Upper lobe of left lung (tissue), 6 donors: ENCODE results near the gene MIB1. TPM values are rescaled to one million over a fixed set of nuclear protein-coding genes. Genes with fewer than 3 reads are reported as not detected.
A peak's percentile ranks its signal among the peaks of the same experiment; 100 is the strongest.

Experiments used
- ATAC-seq, 2 donors: fragments of 200-7000 bp; cut with Tn5 transposase; one replicate each; pipeline ENCODE4 v1.9.1; 2022; ENCODE audit warnings: mild to moderate bottlenecking in 2 of 2, moderate library complexity in 2 of 2; ENCODE audit not compliant: low FRiP score in 2 of 2
- DNase-seq, 2 donors: peaks; one replicate each; pipeline ENCODE4 v3.0.0-alpha.2; 2019 to 2020
- H3K27ac ChIP-seq, 4 donors: fragments of 200-600 bp; sonication (generic); one replicate each; pipeline ENCODE4 v1.5.1; 2016 to 2019
- H3K27me3 ChIP-seq, 4 donors: fragments of 200-600 bp; sonication (generic); one replicate each; pipeline ENCODE4 v1.5.1; 2017 to 2019
- H3K36me3 ChIP-seq, 4 donors: fragments of 200-600 bp; sonication (generic); one replicate each; pipeline ENCODE4 v1.5.1; 2016 to 2019
- H3K4me1 ChIP-seq, 4 donors: fragments of 200-600 bp; sonication (generic); one replicate each; pipeline ENCODE4 v1.5.1; 2018 to 2019
- H3K4me3 ChIP-seq, 4 donors: fragments of 200-600 bp; sonication (generic); one replicate each; pipeline ENCODE4 v1.5.1; 2017 to 2019; ENCODE audit warnings: mild to moderate bottlenecking in 2 of 4, moderate library complexity in 1 of 4
- H3K9me3 ChIP-seq, 4 donors: fragments of 200-600 bp; sonication (generic); one replicate each; pipeline ENCODE4 v1.5.1; 2018 to 2019
- EP300 ChIP-seq, 4 donors: sonication (generic); formaldehyde crosslinking; IDR thresholded peaks; one replicate each; pipeline ENCODE4 v1.5.1; 2017; ENCODE audit warnings: antibody characterized with exemption in 4 of 4, control low read depth in 2 of 4
- POLR2A ChIP-seq, 4 donors: fragments of 450-650 bp; IDR thresholded peaks; one replicate each; pipeline ENCODE4 v1.5.1; 2016 to 2017; ENCODE audit warnings: antibody characterized with exemption in 4 of 4, mild to moderate bottlenecking in 2 of 4
- POLR2AphosphoS5 ChIP-seq, 2 donors: sonication (generic); formaldehyde crosslinking; IDR thresholded peaks; one replicate each; pipeline ENCODE4 v1.5.1; 2017; ENCODE audit warnings: antibody characterized with exemption in 2 of 2
- WGBS, 2 donors: methylation state at CpG; one replicate each; pipeline ENCODE4 v1.1.5; 2017 to 2018; 5-methylcytosine and 5-hydroxymethylcytosine counted together
- total RNA-seq, 6 donors: library from RNA; depleted of rRNA in 4 of 6; stranded (reverse); fragments of >200 nt in 4 of 6; gene quantifications; one replicate each; pipeline versions ENCODE4 v1.1.0 to v1.2.1, GENCODE V29; 2016 to 2021
- TF ChIP-seq, protein P1 (sequence below), 6 experiments: fragments of 450-650 bp in 4 of 6; fragments of 200-600 bp in 2 of 6; sonication (generic) in 2 of 6; IDR thresholded peaks; one replicate each; pipeline ENCODE4 v1.5.1; 2016 to 2019; ENCODE audit warnings: antibody characterized with exemption in 6 of 6
- donor health status: DM: no; HTN: no; CAD: no; lungs with moderate emphysema.
- donor health status: DM: no; HTN: yes; CAD: no; lungs with severe emphysema.

The MIB1 gene
- total RNA-seq, 6 donors from 2014 or later: 12.9 to 35.2 (median 23.4) TPM

DNA sequence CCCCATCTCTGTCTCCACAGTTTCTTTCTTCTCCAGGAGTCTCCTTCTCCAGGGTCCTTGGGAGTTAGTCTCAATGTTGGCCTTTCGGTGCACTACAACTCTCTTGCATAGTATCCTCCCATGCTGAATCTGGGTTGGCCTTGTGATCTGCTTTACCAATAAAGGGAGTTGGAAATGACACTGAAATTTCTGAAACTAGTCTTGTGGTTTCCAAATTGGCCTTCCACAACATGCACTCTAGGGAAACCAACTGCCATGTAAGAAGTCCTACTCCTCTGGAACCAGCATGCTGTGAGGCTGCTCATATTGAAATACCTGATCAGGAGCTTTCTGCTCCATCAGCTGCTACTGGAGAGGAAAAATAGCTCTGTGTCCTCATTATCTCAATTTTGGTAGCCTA, 26.1 kb upstream of the MIB1 start:
- Histone ChIP-seq H3K4me1 (no peaks in the 10 kb centered on the region), H3K4me3 (no peak overlapping the region), H3K27ac (no peak overlapping the region), H3K9me3 (no peaks in the 10 kb centered on the region), H3K36me3 (no peaks in the 10 kb centered on the region), H3K27me3 (no peaks in the 10 kb centered on the region)
- no peak for ATAC-seq
- 84 to 100% methylated on average over 1 of the region's 1 CpG for WGBS, 2 donors
- DNase-seq: no peak
- TF ChIP-seq EP300 (IDR thresholded peaks at IDR 0.05): no peak
- no peak for TF ChIP-seq POLR2AphosphoS5 (IDR thresholded peaks at IDR 0.05)
- TF ChIP-seq POLR2A (IDR thresholded peaks at IDR 0.05): no peak

- Histone ChIP-seq H3K4me1 (no peaks in the 10 kb centered on the region), H3K9me3 (no peaks in the 10 kb centered on the region), H3K27me3 (no peaks in the 10 kb centered on the region), H3K36me3 (no peaks in the 10 kb centered on the region), H3K4me3 (no peak overlapping the region), H3K27ac (no peak overlapping the region)
- DNase-seq (no peak), ATAC-seq (peak in 1 of 2 donors; percentile 84)
- no peak for TF ChIP-seq POLR2A (IDR thresholded peaks at IDR 0.05)
- TF ChIP-seq, protein P1, sequence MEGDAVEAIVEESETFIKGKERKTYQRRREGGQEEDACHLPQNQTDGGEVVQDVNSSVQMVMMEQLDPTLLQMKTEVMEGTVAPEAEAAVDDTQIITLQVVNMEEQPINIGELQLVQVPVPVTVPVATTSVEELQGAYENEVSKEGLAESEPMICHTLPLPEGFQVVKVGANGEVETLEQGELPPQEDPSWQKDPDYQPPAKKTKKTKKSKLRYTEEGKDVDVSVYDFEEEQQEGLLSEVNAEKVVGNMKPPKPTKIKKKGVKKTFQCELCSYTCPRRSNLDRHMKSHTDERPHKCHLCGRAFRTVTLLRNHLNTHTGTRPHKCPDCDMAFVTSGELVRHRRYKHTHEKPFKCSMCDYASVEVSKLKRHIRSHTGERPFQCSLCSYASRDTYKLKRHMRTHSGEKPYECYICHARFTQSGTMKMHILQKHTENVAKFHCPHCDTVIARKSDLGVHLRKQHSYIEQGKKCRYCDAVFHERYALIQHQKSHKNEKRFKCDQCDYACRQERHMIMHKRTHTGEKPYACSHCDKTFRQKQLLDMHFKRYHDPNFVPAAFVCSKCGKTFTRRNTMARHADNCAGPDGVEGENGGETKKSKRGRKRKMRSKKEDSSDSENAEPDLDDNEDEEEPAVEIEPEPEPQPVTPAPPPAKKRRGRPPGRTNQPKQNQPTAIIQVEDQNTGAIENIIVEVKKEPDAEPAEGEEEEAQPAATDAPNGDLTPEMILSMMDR (IDR thresholded peaks at IDR 0.05): no peak
- 60 to 74% methylated on average over 2 of the region's 2 CpGs for WGBS, 2 donors
These were observed 17.9 kb upstream of the MIB1 start for GRCh38 chr18:21722687-21723086.

DNA sequence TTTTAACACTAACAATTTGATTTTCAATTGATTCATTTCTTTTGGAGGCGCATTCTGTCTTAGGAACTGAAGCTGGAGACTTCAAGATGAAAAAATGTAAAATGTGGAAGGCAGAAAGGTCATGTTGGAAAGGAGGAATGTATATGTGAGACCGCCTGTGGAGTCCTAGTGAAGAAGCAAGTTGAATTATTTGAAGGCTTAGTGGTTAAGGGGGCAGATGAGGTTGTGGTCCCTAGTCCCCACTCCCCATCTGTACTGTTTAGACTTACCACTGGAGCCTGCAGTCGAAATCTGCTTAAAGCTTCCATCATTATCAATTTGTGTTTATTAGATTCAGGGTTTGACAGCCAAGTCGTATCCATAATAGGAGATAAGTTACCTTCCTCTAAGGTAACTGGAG, 15.4 kb upstream of the MIB1 start:
- no peak for ATAC-seq
- WGBS, 2 donors: 82 to 91% methylated on average over 4 of the region's 4 CpGs
- no peak for TF ChIP-seq POLR2A (IDR thresholded peaks at IDR 0.05)
- no peak for TF ChIP-seq EP300 (IDR thresholded peaks at IDR 0.05)
- no peak for TF ChIP-seq POLR2AphosphoS5 (IDR thresholded peaks at IDR 0.05)
- TF ChIP-seq, protein P1 (IDR thresholded peaks at IDR 0.05): no peak
- DNase-seq: no peak
- no peaks in the 10 kb centered on the region for H3K36me3 ChIP-seq
- no peaks in the 10 kb centered on the region for H3K4me1 ChIP-seq
- H3K4me3 ChIP-seq: no peak overlapping the region
- H3K9me3 ChIP-seq: no peaks in the 10 kb centered on the region
- no peaks in the 10 kb centered on the region for H3K27me3 ChIP-seq
- no peak overlapping the region for H3K27ac ChIP-seq

GRCh38 chr18:21727702-21728101, 12.9 kb upstream of the MIB1 start:
- 80 to 88% methylated on average over 2 of the region's 2 CpGs for WGBS, 2 donors
- H3K27ac ChIP-seq: no peak overlapping the region
- H3K4me3 ChIP-seq: no peak overlapping the region
- no peaks in the 10 kb centered on the region for H3K36me3 ChIP-seq
- ATAC-seq (no peak), DNase-seq (no peak)
- H3K9me3 ChIP-seq: no peaks in the 10 kb centered on the region
- H3K4me1 ChIP-seq: no peaks in the 10 kb centered on the region
- TF ChIP-seq, protein P1 (IDR thresholded peaks at IDR 0.05): no peak
- TF ChIP-seq POLR2AphosphoS5 (IDR thresholded peaks at IDR 0.05) (no peak), POLR2A (IDR thresholded peaks at IDR 0.05) (no peak), EP300 (IDR thresholded peaks at IDR 0.05) (no peak)
- no peaks in the 10 kb centered on the region for H3K27me3 ChIP-seq

- Histone ChIP-seq H3K9me3 (no peaks in the 10 kb centered on the region), H3K4me1 (peaks cover 0 to 9% (median 5%) of the 10 kb centered on the region in 4 donors), H3K27ac (no peak overlapping the region), H3K36me3 (no peaks in the 10 kb centered on the region), H3K4me3 (no peak overlapping the region), H3K27me3 (no peaks in the 10 kb centered on the region)
- ATAC-seq (no peak), DNase-seq (no peak)
- WGBS, 2 donors: 87 to 93% methylated on average over 5 of the region's 5 CpGs
- TF ChIP-seq EP300 (IDR thresholded peaks at IDR 0.05) (no peak), POLR2A (IDR thresholded peaks at IDR 0.05) (no peak), POLR2AphosphoS5 (IDR thresholded peaks at IDR 0.05) (no peak)
- TF ChIP-seq, protein P1 (IDR thresholded peaks at IDR 0.05): no peak
These were observed 7.6 kb upstream of the MIB1 start for GRCh38 chr18:21733011-21733410.
